Measurements from ENCODE around the gene MYOD1.

The MYOD1 gene

DNA sequence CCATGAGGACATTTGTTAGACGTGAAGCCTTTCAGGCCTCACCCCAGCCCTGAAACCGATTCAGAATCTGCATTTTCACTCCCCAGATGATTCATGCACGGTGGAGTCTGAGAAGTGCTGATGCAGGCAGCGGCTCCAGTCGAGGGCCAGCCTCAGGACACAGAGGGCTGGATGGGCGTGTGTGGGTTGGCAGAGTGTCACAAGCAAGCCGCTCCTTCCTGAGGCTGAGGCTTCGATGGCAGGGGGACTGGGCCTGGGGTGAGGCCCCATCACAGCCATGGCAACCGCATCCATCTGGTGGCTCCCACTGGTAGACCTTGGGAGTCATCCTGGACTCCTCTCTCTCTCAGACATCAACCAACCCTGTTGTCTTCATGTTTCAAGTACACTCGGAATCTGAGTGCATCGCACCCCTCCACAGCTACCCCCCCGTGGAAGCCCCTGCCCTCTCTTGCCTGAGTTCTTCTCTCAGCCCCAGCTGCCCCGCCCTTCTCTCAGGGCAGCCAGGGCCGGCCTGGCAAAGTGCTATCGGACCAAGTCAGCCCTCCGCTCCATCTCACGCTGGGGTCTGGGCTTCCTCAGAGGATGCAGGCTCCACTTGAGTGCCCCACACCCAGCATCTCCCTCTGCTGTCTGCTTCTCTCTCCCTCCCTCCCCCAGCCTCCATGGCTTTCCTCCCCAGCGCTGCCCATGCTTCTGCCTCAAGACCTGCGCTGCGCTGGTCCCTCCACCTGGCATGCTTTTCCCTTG, 25.8 kb downstream of the MYOD1 start:
- DNase-seq (ENCODE audit: low read depth, low spot score): no peak
- H3K4me3 ChIP-seq (ENCODE audit: low read length): no peak overlapping the region

GRCh38 chr11:17746096-17746495, 26.7 kb downstream of the MYOD1 start:
- DNase-seq (ENCODE audit: low read depth, low spot score): no peak
- no peak overlapping the region for H3K4me3 ChIP-seq (ENCODE audit: low read length)

DNA sequence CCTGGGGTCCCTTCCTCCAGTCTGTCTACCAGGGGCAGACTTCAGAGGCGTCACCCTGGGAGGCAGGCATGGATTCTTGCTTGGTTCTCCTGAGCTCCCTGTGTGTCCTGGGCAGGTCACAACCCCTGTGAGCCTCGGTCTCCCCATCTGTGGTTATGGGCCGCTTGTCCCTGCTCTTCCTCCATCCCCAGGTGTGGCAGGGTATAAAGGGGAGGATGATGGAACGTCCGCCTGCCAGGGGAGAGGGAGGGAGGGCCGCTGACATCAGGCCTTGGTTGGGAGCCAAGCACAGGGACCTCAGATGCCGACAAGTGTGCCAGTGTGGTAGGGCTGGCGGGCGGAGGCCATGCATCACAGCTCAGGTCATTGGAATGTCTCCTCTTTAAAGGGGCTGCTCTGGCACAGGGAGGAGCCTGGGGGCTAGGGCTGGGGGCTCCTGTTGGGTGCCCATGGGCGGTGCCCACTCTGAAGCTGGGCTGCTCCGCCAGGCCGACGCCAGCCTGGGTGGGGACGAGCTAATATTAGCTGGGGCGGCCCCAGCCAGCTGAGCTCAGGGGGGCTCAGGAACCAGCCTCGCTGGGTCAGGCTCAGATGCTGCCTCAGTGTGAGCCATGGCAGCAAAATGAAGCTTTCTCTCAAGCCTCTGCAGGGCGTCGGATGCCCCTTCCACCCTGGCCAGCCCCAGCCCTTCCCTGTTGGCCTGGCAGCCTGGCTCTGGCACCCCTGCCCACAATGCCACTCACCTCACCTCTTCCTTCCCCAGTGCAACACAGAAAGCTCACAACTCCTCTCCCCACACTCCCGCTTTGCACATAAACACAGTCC, 28.0 kb downstream of the MYOD1 start:
- DNase-seq (ENCODE audit: low read depth, low spot score): no peak
- no peak overlapping the region for H3K4me3 ChIP-seq (ENCODE audit: low read length)

GRCh38 chr11:17748044-17748443, 28.7 kb downstream of the MYOD1 start:
- no peak overlapping the region for H3K4me3 ChIP-seq (ENCODE audit: low read length)
- no peak for DNase-seq (ENCODE audit: low read depth, low spot score)

DNA sequence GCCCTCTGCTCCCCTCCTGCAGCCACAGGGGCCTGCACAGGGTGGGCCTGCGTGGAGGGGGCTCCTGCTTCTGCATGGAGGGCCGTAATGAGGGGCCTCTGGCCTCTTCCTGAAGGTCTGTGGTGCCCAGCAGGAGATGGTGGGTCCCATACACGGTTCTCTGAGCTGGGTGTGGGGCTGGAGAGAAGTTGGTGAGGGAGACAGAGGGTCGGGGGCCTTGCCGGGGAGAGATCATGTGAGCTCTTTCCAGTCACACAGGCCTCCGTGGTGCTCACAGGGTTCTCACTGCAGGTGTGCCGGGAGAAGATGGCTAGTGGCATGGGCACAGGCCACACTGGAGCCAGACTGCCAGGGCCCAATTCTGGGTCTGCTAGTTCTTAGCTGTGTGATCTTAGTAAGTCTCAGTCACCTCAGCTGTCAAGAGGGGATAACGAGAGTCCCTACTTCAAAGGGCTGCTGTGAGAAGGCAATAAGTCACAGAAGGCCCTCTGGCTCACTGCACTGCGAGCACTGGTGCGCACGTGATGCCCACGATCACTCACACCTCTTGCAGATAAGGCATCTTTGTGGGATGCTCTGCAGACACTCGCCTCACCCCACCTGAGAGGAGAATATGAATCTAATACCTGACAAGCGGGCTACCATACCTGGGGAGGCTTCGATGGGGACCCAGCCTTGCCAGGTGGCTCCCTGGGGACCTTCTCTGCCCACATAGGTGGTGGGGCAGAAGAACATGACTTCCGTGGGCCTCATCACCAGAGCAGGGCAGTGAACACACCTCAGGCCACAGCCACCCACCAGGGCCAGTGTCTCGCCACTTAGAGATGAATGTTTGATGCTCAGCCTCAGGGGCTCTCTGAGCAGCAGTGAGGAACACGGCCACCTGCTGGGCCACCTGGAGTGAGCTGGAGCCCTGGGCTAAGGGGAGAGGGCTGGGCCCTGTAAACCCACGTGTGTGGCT, 29.7 kb downstream of the MYOD1 start:
- no peak overlapping the region for H3K4me3 ChIP-seq (ENCODE audit: low read length)
- DNase-seq (ENCODE audit: low read depth, low spot score): no peak

GRCh38 chr11:17750013-17750800, 30.8 kb downstream of the MYOD1 start:
- DNase-seq (ENCODE audit: low read depth, low spot score): no peak
- no peak overlapping the region for H3K4me3 ChIP-seq (ENCODE audit: low read length)

DNA sequence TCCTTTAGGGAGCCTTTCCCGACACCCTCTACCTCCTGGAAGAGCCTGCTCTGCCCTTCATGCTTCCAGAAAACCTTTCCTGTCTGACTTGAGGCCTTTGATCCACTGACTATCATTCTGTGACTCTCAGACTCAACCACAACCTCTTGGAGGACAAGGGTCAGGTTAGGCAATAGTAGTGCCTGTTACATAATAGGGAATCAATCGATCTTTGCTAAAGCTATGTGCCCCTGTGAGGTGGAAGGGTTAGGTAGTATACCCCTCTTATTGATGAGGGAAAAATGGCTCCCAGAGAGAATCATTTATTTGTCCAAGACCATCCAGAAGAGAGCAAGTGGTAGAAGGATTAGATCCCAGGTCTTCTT, 31.4 kb downstream of the MYOD1 start:
- DNase-seq (ENCODE audit: low read depth, low spot score): no peak
- H3K4me3 ChIP-seq (ENCODE audit: low read length): no peak overlapping the region

DNA sequence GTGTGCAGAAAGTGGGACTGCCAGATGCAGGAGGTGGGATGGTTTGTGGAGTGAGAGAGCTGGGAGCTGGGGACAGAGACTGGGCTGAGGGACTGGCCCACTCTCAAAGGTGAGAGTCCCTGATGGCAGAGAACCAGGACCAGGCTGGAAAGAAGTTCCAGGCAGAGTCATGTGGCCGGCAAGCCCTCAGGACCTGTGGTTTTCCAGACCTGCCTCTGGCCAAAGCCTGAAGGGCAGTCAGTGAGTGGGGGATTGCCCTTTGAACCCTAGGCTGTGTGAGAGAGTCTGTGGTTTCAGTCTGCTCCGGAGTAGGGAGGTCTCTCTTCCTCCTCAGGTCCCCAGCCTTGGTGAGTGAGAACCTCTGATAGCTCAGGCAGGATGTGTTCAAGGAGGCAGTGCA, 32.2 kb downstream of the MYOD1 start:
- DNase-seq (ENCODE audit: low read depth, low spot score): no peak
- no peak overlapping the region for H3K4me3 ChIP-seq (ENCODE audit: low read length)

DNA sequence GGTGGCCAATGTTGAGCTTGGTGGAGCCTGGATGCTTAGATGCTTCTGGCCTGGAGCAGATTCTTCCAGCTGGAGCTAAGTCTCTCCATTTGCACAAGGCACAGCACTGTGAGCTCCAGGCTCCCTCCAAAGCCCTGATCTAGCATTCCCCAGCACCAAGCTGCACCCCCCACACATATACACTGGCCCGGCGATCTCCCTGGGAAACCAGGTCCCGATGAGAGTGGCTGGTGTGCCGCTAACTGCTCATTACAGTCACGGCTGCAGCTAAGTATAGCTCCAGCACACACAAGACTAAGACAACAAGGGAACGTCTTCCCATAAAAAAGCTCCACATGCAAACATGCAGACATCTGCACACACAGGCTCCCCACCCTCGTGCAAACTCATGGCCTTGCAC, 32.8 kb downstream of the MYOD1 start:
- no peak overlapping the region for H3K4me3 ChIP-seq (ENCODE audit: low read length)
- DNase-seq (ENCODE audit: low read depth, low spot score): no peak

GRCh38 chr11:17753153-17753552, 33.8 kb downstream of the MYOD1 start:
- no peak for DNase-seq (ENCODE audit: low read depth, low spot score)
- no peak overlapping the region for H3K4me3 ChIP-seq (ENCODE audit: low read length)

DNA sequence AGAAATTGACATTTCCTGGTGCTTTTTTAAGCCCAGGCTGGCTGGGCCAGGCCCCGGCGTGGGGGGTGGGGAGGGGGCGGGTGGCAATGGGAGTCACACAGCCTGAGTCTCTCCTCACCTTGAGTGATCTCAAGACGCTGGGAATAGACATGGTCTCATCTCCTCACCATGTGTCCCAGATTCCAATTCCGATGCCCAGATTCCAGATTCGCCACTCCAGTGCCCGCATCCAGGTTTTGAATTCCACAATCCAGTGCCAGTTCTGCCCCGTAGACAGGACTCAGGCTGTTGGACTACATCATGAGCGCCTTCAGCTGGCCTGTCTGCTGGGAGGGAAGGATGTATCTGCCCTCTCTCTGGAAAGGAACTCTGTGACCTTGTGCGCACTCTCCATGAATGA, 34.3 kb downstream of the MYOD1 start:
- no peak for DNase-seq (ENCODE audit: low read depth, low spot score)
- H3K4me3 ChIP-seq (ENCODE audit: low read length): no peak overlapping the region

- H3K4me3 ChIP-seq (ENCODE audit: low read length): no peak overlapping the region
- DNase-seq (ENCODE audit: low read depth, low spot score): no peak
Measured at GRCh38 chr11:17755891-17756290, 36.5 kb downstream of the MYOD1 start.

GRCh38 chr11:17760102-17761029, 41.0 kb downstream of the MYOD1 start:
- H3K4me3 ChIP-seq (ENCODE audit: low read length): no peak overlapping the region
- DNase-seq (ENCODE audit: low read depth, low spot score): no peak

DNA sequence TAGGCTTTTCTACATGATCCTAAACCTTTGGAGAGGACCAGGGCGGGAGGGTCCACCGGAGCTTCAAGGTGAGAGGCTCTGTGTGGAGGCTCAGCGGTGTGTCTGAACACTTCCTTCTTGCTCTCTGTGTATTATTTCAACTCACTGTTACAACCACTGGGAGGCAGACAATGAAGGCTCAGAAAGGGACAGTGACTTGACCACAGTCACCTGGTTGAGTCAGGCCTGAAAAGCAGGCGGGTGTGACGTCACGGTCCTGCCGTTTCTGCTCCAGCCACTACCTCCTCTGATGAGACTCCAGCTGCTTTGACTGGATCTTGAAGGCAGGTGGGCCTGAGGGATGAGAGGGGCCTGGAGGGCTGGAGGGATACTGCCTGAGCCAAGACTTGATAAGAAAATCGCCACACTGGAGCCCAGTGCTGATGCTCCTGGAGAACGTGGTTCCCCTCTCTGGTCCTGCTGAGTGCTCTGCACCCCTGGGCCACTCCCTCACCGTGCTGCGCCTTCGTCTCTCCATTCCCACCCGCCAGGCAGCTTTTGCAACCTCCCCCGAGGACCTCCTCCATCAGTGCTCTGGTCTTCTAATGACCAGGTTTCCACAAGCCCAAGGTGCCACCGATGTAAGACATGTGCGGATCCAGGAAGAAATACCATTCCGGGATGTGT, 43.1 kb downstream of the MYOD1 start:
- H3K4me3 ChIP-seq (ENCODE audit: low read length): no peak overlapping the region
- DNase-seq (ENCODE audit: low read depth, low spot score): no peak

- DNase-seq (ENCODE audit: low read depth, low spot score): no peak
- no peak overlapping the region for H3K4me3 ChIP-seq (ENCODE audit: low read length)
Measured at GRCh38 chr11:17763244-17763643, 43.9 kb downstream of the MYOD1 start.

DNA sequence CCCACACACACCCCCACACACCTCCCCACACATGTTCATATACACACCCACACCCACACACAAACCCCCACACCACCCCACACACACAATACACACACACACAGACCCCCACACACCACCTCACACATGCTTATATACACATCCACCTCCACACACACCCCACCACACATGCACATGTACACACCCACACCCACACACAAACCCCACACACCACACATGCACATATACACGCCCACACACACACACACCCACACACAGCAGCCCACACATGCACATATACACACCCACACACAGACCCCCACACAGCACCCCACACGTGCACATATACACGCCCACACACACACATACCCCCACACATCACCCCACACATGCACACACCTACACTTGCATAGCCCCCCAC, 44.3 kb downstream of the MYOD1 start:
- H3K4me3 ChIP-seq (ENCODE audit: low read length): no peak overlapping the region

GRCh38 chr11:17764446-17765218, 45.3 kb downstream of the MYOD1 start:
- DNase-seq (ENCODE audit: low read depth, low spot score): no peak
- no peak overlapping the region for H3K4me3 ChIP-seq (ENCODE audit: low read length)

More for the DNA sequence above, 44.3 kb downstream of the MYOD1 start:
- DNase-seq (ENCODE audit: low read depth, low spot score): no peak
